Activated CD8-positive, alpha-beta T cell treated with anti-CD3 and anti-CD28 coated beads for 36 hours (primary cell): ENCODE measurements around the gene KIAA0930. TPM values are rescaled to one million over a fixed set of nuclear protein-coding genes. Genes with fewer than 3 reads are reported as not detected.

Source experiments
- ATAC-seq: fragments of 200-7000 bp; cut with Tn5 transposase; one replicate; pipeline ENCODE4 v1.10.0; 2021; ENCODE audit warnings: mild to moderate bottlenecking, moderate library complexity
- CTCF ChIA-PET: fragments of 350-600 bp; sonication (Branson Sonifier 250); formaldehyde crosslinking; loops from one replicate; lab custom pipeline; 2021; ENCODE audit warnings: antibody characterized with exemption; lab: Charles Lee
- POLR2A ChIA-PET: fragments of 350-600 bp; sonication (Branson Sonifier 250); formaldehyde crosslinking; loops from one replicate; lab custom pipeline; 2021; ENCODE audit warnings: antibody characterized with exemption; lab: Charles Lee
- DNase-seq: peaks from one replicate; pipeline ENCODE4 v3.0.0-alpha.2; 2020
- H3K27ac Mint-ChIP-seq: one replicate; pipeline ENCODE4 v1.8.0; 2021; ENCODE audit warnings: mild to moderate bottlenecking, mixed read lengths
- H3K27me3 Mint-ChIP-seq: one replicate; pipeline ENCODE4 v1.8.0; 2021; ENCODE audit warnings: mixed read lengths
- H3K36me3 Mint-ChIP-seq: one replicate; pipeline ENCODE4 v1.8.0; 2021; ENCODE audit warnings: low read depth, mixed read lengths
- H3K4me1 Mint-ChIP-seq: one replicate; pipeline ENCODE4 v1.8.0; 2021; ENCODE audit warnings: low read depth, mixed read lengths
- H3K4me3 Mint-ChIP-seq: one replicate; pipeline ENCODE4 v1.8.0; 2021; ENCODE audit warnings: mild to moderate bottlenecking, moderate library complexity, mixed read lengths
- H3K9me3 Mint-ChIP-seq: one replicate; pipeline ENCODE4 v1.8.0; 2021; ENCODE audit warnings: mixed read lengths
- CTCF ChIP-seq: fragments of 200-600 bp; IDR thresholded peaks from one replicate; pipeline ENCODE4 v1.8.0; 2022; ENCODE audit warnings: antibody characterized with exemption, mild to moderate bottlenecking
- intact Hi-C: fragments of 100-400 bp; cut with micrococcal nuclease; formaldehyde crosslinking; loops from one replicate; pipeline ENCODE4 v1.10.0; 2022
- total RNA-seq, 2 experiments: library from RNA; stranded (reverse); gene quantifications; one replicate each; pipeline ENCODE4 v1.2.3, GENCODE V29; 2021

Gene KIAA0930
- total RNA-seq, 2 experiments from 2014 or later = 38.4 to 40.4 TPM

DNA sequence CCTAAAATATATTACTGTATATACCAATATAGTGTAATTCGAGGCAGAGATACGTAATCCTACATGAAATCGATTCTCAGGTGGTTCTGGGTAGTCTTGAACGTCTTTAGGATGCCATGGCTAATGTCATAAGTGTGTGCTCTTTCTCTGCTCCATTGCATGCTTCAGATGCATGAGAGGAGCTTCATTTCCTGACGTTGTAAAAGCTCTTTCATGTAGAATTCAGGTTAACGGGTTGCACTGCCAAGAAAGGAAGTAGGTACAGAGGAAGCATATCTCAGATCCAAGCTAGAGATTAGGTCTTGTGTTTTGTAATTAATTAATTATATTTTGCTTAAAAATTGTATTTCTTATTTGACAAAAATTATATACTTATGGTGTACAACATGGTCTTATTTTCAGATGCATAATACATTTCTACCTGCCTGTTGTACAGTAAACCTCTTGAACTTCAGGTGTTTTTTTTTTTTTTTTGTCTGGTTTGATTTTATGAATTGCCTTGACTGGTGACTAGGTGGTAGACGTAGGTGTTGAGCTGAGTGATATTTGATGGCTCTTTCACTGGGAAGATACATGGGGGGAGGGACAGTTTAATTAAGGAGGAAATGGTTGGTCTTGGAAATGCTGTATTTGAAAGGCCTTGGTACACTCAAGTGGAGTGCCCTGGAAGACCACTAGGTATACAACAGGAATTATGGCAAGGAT, 67.7 kb downstream of the KIAA0930 start:
- DNase-seq (no peak), ATAC-seq (peak; percentile 68)
- no peaks in the 10 kb centered on the region for H3K9me3 Mint-ChIP-seq
- H3K36me3 Mint-ChIP-seq = peaks cover 86% of the 10 kb centered on the region
- peaks cover 80% of the 10 kb centered on the region for H3K4me1 Mint-ChIP-seq
- TF ChIP-seq CTCF = no peak
- peak overlapping the region; percentile 3 for H3K4me3 Mint-ChIP-seq
- peak overlapping the region; percentile 85 for H3K27ac Mint-ChIP-seq
- intact Hi-C loops = no loop called here
- POLR2A ChIA-PET = interaction anchor here (0.8 to 2.2 kb wide), 5 partner anchors 8 to 82 kb away, joined by 3 to 6 read pairs (median 3); partner anchors contain the start of gene NUP50
- no peaks in the 10 kb centered on the region for H3K27me3 Mint-ChIP-seq
- CTCF ChIA-PET = interaction anchor here (1.0 to 2.7 kb wide), 5 partner anchors 8 to 44 kb away, joined by 3 to 7 read pairs (median 4); partner anchors contain the start of gene NUP50

DNA sequence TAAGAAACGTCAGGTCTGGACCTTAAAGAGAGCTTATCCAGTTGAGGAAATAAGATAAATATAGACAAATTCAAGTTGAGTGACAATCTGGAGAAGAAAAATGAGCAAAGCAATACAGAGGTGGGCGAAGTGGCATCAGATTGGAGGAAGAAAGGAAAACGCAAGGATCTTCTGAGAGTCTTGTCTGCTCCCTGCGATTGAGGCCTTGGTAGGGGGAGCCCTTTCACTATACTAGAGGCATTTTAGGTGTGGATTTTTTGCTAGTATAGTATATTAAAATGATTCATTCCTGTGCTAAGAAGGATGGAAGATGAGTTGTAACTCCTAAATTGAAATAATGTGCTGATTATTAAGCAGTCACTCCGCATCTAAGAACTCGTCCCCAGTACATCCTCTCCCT, 68.9 kb downstream of the KIAA0930 start:
- ATAC-seq (no peak), DNase-seq (no peak)
- Mint-ChIP-seq H3K36me3 (peaks cover 84% of the 10 kb centered on the region), H3K4me3 (no peak overlapping the region), H3K27me3 (no peaks in the 10 kb centered on the region), H3K9me3 (no peaks in the 10 kb centered on the region), H3K4me1 (peaks cover 81% of the 10 kb centered on the region), H3K27ac (peak overlapping the region; percentile 77)
- POLR2A ChIA-PET = interaction anchor here (1.3 to 2.2 kb wide), 3 partner anchors 8 to 13 kb away, joined by 3 to 6 read pairs (median 4); partner anchors contain the start of gene NUP50
- intact Hi-C loops = no loop called here
- CTCF ChIA-PET = interaction anchor here (1.0 to 1.6 kb wide), 2 partner anchors 12 to 71 kb away, joined by 3 read pairs; no protein-coding TSS in a partner anchor
- TF ChIP-seq CTCF = no peak

DNA sequence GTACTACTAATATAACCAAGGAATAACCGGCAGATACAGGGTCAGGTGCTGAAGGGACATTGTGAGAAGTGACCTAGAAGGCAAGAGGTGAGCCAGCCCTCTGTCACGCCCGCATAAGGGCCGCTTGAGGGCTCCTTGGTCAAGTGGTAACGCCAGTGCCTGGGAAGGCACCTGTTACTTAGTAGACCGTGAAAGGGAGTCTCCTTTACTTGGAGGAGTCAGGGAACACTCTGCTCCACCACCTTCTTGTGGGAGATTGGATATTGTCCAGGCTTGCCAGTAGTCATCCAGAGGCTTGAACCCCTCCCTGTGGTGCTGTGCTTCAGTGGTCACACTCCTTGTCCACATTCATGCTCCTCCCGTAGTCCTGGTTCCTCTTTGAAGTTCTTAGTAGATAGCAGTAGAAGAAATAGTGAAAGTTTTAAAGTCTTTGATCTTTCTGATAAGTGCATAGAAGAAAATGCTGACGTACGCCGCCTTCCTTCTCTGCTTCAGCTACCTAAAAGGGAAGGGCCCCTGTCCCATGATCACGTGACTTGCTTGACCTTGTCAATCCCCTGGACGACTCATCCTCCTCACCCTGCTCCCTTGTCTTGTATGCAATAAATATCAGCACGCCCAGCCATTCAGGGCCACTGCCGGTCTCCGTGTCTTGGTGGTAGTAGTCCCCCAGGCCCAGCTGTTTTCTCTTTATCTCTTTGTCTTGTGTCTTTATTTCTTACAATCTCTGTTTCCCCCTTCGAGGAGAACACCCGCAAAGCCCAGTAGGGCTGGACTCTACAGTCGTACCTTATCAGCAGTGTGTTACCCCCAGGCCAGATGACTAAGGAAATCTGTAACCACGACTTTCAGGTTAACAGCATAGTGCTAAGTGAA, 70.9 kb downstream of the KIAA0930 start:
- TF ChIP-seq CTCF = no peak
- Mint-ChIP-seq H3K4me3 (peak overlapping the region; percentile 20), H3K36me3 (peaks cover 80% of the 10 kb centered on the region), H3K9me3 (no peaks in the 10 kb centered on the region), H3K4me1 (peaks cover 77% of the 10 kb centered on the region), H3K27me3 (no peaks in the 10 kb centered on the region), H3K27ac (peak overlapping the region; percentile 82)
- ATAC-seq (peak; percentile 73), DNase-seq (peak; percentile 54)
- POLR2A ChIA-PET = interaction anchor here (1.0 to 1.5 kb wide), 2 partner anchors 10 to 66 kb away, joined by 3 read pairs; no protein-coding TSS in a partner anchor
- intact Hi-C loops = no loop called here
- CTCF ChIA-PET = interaction anchor here (0.9 kb wide), 1 partner anchor 68 kb away, joined by 3 read pairs; no protein-coding TSS in a partner anchor

DNA sequence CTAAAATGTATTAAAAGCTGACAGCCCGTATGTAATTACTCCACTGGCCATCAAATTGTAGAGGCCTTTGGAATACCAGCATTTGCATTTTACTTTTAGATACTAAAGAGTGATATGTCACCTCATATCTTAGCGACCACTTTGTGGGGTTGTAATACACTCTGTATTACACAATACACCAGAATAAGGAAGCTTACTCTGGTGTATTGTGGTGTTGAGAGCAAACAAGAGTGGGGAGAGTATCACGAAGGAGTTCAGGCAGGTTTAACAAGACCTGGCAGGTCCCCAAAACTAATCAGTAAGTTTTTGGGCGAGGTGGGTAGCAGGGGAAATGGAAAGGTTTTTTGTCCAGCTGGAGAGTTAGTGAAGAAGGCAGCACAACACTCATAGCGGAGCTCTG, 73.8 kb downstream of the KIAA0930 start:
- intact Hi-C loops = no loop called here
- ATAC-seq (no peak), DNase-seq (no peak)
- no peaks in the 10 kb centered on the region for H3K27me3 Mint-ChIP-seq
- POLR2A ChIA-PET = interaction anchor here (1.3 kb wide), 1 partner anchor 9 kb away, joined by 3 read pairs; no protein-coding TSS in a partner anchor
- CTCF ChIA-PET = interaction anchor here (1.3 to 2.5 kb wide), 2 partner anchors 9 to 11 kb away, joined by 4 to 8 read pairs; no protein-coding TSS in a partner anchor
- H3K4me3 Mint-ChIP-seq = no peak overlapping the region
- TF ChIP-seq CTCF = no peak
- peaks cover 67% of the 10 kb centered on the region for H3K36me3 Mint-ChIP-seq
- H3K27ac Mint-ChIP-seq = peak overlapping the region; percentile 74
- H3K4me1 Mint-ChIP-seq = peaks cover 59% of the 10 kb centered on the region
- H3K9me3 Mint-ChIP-seq = no peaks in the 10 kb centered on the region
